ENCODE measurements around the gene H6PD. TPM values are rescaled to one million over a fixed set of nuclear protein-coding genes. Genes with fewer than 3 reads are reported as not detected.

H6PD gene
- polyA plus RNA-seq, 4 donors: 34.9 to 45.8 (median 41.5) TPM

- DNase-seq (ENCODE audit: low read depth in 4 of 4, low spot score in 2 of 4): no peak
These were observed 16.9 kb downstream of the H6PD start for GRCh38 chr1:9251501-9251900.

GRCh38 chr1:9253004-9253403, 18.4 kb downstream of the H6PD start:
- no peak for DNase-seq (ENCODE audit: low read depth in 4 of 4, low spot score in 2 of 4)

- DNase-seq (ENCODE audit: low read depth in 4 of 4, low spot score in 2 of 4): no peak
These were observed 19.0 kb downstream of the H6PD start for GRCh38 chr1:9253453-9254105.

GRCh38 chr1:9256332-9256731, 21.8 kb downstream of the H6PD start:
- no peak for DNase-seq (ENCODE audit: low read depth in 4 of 4, low spot score in 2 of 4)

- no peak for DNase-seq (ENCODE audit: low read depth in 4 of 4, low spot score in 2 of 4)
These were observed 23.3 kb downstream of the H6PD start for GRCh38 chr1:9257851-9258250.

- no peak for DNase-seq (ENCODE audit: low read depth in 4 of 4, low spot score in 2 of 4)
These were observed 24.1 kb downstream of the H6PD start for GRCh38 chr1:9258629-9259028.

- DNase-seq (ENCODE audit: low read depth in 4 of 4, low spot score in 2 of 4): no peak
These were observed 25.6 kb downstream of the H6PD start for GRCh38 chr1:9260059-9260766.

GRCh38 chr1:9261496-9261895, 26.9 kb downstream of the H6PD start:
- DNase-seq (ENCODE audit: low read depth in 4 of 4, low spot score in 2 of 4): no peak

GRCh38 chr1:9262096-9262986, 27.8 kb downstream of the H6PD start:
- no peak for DNase-seq (ENCODE audit: low read depth in 4 of 4, low spot score in 2 of 4)

GRCh38 chr1:9263276-9263855, 28.8 kb downstream of the H6PD start:
- DNase-seq (ENCODE audit: low read depth in 4 of 4, low spot score in 2 of 4): no peak

- no peak for DNase-seq (ENCODE audit: low read depth in 4 of 4, low spot score in 2 of 4)
These were observed 29.7 kb downstream of the H6PD start for GRCh38 chr1:9263984-9264872.

GRCh38 chr1:9265037-9265436, 30.5 kb downstream of the H6PD start:
- DNase-seq (ENCODE audit: low read depth in 4 of 4, low spot score in 2 of 4): no peak

GRCh38 chr1:9265968-9266367, 31.4 kb downstream of the H6PD start:
- no peak for DNase-seq (ENCODE audit: low read depth in 4 of 4, low spot score in 2 of 4)

- no peak for DNase-seq (ENCODE audit: low read depth in 4 of 4, low spot score in 2 of 4)
These were observed 32.7 kb downstream of the H6PD start for GRCh38 chr1:9267352-9267686.

GRCh38 chr1:9267827-9268581, 33.4 kb downstream of the H6PD start:
- no peak for DNase-seq (ENCODE audit: low read depth in 4 of 4, low spot score in 2 of 4)

GRCh38 chr1:9269078-9269501, 34.5 kb downstream of the H6PD start:
- no peak for DNase-seq (ENCODE audit: low read depth in 4 of 4, low spot score in 2 of 4)

- DNase-seq (ENCODE audit: low read depth in 4 of 4, low spot score in 2 of 4): no peak
These were observed 35.1 kb downstream of the H6PD start for GRCh38 chr1:9269721-9270120.

- no peak for DNase-seq (ENCODE audit: low read depth in 4 of 4, low spot score in 2 of 4)
These were observed 35.8 kb downstream of the H6PD start for GRCh38 chr1:9270290-9270883.

- DNase-seq (ENCODE audit: low read depth in 4 of 4, low spot score in 2 of 4): no peak
These were observed 36.7 kb downstream of the H6PD start for GRCh38 chr1:9271283-9271682.
